MV-4-11 (cell line): Measurements from ENCODE around the gene TLK1.

Experiments used
- DNase-seq: peaks from one replicate; lab custom pipeline; 2025; lab: John Stamatoyannopoulos, UW

TLK1 gene

DNA sequence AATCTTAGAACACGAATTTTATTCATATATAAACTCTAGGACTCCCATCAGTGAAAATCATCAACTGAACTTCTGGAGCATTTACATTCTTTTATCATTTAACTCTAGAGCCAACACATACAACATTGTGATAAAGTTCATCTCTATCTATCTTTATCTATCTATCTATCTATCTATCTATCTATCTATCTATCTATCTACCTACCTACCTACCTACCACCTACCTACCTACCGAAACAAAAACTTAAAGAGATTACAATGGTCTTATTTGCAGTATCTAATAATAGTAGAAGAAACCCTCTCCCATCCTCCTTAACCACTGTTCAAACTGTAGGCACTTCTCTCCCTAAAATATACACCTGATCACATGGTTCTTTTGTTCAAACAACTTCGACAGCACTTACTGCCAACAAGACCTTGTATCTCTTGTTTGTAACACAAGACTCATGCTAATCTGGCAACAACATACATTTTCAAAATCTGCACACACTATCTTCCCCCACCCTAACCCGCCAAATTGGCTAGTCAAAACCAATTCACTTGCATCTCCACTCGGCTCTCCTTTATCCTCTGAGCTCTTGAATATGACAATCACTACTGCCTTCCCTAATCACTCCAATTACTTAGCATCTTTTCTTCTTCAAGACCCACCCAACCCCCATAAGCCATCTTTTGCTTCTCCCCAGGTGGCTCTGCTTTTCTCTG lies 162.6 kb downstream of the TLK1 start:
- DNase-seq = no peak

DNA sequence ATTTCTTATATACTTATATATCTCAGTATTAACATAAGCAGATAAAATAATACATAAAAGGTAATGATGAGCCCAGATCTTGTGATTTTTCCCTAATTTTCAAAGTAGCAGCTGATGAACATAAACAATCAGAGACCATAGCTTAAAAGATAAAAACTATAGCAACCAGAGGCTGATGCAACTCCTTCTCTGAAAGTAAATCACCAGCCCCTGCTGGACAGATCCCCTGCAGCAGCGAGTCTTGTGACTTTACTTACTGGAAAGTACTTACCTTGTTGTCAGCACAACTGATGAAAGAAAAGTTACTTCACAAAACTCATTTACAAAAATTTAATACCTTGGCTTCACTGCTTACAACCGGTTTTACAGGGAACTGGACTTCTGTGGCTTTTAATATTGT lies 164.4 kb downstream of the TLK1 start:
- no peak for DNase-seq

- no peak for DNase-seq
Observed at GRCh38 chr2:170991398-170992182, 169.1 kb downstream of the TLK1 start.

GRCh38 chr2:170986566-170987258 lies 174.0 kb downstream of the TLK1 start:
- DNase-seq = no peak

GRCh38 chr2:170985407-170985806 lies 175.3 kb downstream of the TLK1 start:
- no peak for DNase-seq

DNA sequence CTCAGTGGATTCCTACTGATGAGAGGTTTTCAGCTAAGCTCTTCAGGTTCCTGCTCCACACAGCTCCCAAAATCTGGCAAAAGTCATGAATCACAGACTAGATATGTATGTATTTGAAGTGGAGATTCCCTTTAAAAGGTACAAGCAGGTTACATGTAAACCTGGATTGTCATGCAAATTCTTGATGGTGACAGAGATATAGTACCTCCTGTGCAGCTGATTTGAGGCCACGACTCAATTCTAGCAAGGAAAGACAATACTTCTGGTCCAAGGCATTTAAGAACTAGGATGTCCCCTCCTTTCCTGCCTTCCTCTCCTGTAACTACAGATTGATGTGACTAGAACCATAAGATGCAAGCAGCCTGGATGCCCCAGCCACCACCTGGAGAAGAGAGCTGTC lies 176.6 kb downstream of the TLK1 start:
- no peak for DNase-seq

DNA sequence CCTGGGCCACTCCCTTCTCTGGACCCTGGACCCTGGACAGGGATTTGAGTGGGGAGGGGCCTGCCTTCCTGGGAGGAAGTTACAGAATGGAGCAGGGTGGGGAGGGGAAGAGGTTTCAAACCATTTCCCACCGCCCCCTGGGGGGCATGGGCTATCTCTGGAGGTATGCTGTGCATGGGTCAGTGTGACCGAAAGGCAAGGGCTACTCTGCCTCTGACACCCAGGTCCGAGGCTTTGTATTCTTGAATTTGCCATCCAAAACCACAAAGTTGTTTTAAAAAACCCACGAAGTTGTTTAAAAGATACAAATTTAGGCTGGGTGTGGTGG lies 184.8 kb downstream of the TLK1 start:
- no peak for DNase-seq

- DNase-seq = no peak
Observed at GRCh38 chr2:170975127-170975942, 185.4 kb downstream of the TLK1 start.

DNA sequence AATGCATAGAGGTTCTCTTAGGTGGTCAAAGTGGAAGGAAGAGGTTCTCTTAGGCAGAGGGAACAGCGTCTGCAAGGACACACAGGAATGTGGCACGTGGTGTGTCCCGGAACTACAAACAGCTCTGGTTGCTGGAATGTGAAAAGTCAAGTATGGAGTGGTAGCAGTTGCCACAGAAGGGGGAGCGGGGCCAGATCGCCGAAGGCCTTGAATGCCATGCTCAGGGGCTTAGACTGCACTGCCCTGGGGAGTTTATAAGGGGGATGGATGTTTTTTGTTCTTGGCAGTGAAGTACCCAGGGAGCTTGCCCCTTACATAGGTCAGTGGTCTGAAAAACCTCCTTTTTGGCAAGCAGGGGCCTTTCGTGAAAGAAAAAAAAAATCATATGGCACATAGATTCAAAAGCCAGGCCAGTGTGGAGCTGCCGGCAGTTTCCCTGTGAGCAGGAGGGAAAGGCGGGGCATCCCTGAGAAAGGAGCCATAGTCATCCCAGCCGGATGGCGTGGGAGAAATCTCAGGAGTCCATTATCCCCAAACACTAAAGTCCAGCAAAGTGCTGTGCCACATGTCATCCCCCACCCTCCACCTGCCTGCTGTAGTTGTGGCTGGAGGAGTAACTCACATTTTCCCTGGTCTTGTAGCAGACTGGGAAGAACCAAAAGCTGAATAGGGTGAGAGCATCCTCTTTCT lies 186.2 kb downstream of the TLK1 start:
- no peak for DNase-seq

DNA sequence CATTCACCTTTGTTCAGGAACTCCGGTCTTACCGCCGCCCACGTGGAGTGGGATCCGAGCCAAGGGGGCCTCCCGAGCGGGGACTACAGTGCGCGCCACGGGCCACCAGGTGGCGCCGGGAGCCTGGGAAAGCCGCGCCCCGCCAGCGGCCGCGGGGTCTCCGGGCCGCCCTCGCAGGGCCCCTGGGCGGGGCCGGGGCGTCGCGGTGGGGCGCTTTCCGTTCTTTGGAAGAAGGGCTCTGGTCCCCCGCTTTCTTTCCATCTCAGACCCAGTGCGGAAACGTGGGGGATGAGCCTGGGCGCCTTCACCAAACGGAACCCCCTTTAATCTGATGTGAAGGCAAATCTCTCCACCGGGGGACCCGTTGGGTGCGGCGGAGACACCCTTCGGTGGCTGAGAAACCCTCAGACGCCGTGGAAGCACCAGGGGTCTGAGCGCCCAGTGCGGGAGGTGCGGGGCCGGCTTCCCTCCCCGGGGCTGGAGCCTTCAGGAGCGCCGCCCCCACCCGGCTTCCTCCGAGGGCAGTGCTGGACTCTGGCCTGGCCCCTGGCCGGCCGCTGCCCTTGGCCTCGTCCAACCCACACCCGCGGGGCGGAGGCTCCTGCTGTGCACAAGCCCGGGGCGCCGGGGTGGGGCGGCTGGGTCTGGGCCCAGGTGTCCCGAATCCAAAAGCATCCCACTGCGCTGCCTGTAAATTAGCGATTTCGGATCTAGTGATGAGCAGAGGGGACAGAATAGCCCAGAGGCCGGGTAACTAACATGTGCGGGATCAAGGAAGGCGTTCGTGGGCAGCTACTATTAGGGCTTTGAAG lies 187.0 kb downstream of the TLK1 start:
- DNase-seq = peak; percentile 53

DNA sequence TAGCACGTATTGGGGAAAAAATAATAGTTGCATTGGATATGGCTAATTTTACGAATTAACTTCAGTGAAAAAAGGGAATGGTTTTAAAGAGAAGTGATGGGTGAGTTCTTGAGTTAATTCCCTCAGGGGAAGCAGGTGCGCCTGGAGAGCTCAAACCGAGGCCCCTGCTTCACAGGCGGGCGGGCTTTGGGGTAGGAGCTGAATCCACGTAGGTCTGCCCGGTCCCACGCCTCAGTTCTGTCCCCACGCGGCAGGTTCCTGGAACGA lies 187.5 kb downstream of the TLK1 start:
- no peak for DNase-seq

DNA sequence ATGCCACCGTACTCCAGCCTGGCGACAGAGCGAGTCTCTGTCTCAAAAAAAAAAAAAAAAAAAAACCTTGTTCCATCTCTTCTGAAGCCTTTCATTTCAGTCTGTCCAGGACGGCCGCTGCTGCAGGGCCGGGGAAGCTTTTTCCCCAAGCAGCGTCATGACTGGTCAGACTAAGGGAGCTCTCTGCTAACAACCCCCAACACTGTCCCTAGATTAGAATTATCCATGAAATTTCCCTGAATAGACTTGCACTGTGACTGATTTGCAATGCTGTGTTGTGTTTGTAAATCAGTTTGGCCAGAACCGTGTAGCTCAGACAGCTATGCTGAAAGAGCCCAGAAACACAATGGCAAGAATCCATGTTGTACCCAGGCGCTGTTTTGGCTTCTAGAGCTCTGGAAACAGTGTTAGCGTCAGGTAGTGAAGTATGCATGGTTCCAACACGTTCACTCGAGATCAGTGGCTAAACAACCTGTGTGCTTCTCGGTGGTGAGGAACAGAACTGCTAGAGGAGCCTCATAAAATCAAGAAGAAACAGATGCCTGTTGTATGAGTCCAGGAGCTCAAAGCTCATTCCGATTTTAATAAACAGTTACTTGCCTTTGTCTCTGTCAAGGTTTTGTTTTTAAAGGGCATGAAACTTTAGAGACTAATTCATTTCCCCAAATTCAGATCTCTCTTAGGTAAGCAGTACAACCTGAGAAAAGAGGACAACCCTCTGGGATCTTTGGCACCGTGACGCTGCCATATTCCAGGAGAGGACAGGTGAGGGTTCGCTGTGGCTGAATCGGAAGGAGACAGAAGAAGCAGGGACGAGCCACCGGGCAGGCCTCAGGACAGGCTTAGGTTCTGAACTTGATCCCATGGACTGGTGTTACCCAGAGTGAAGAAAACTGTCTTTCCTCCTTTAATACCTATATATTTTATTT lies 188.1 kb downstream of the TLK1 start:
- no peak for DNase-seq

- DNase-seq = no peak
Observed at GRCh38 chr2:170971071-170971470, 189.6 kb downstream of the TLK1 start.

DNA sequence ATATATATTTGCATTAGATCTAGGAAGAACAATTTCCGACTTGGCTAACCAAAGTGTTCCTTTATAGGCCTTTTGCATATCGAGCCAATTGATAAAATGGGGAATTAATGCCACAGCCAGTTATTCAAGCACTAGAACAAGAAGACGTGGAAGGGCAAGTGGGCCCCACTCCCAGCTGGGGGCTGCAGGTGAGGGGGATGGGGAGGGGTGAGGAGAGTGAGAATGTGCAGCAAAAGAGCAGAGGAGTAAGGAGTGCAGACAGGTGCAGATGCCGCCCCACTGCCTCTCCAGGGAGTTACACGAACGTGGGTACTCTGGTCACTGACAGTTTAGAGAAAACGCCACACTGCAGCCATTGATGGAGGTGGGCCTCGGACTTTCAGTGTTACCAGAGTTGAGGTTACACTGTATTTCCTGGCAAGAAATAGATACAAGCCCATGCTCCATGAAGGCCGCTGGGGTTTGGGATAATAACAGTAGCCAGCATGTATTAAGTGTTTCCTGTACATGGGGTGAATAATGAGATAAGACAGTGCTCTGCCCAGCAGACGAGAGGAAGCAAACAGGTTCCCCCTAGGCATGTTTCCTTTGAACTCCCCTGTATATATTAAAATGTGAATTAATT lies 190.7 kb downstream of the TLK1 start:
- no peak for DNase-seq

GRCh38 chr2:170969030-170969429 lies 191.7 kb downstream of the TLK1 start:
- DNase-seq = no peak

DNA sequence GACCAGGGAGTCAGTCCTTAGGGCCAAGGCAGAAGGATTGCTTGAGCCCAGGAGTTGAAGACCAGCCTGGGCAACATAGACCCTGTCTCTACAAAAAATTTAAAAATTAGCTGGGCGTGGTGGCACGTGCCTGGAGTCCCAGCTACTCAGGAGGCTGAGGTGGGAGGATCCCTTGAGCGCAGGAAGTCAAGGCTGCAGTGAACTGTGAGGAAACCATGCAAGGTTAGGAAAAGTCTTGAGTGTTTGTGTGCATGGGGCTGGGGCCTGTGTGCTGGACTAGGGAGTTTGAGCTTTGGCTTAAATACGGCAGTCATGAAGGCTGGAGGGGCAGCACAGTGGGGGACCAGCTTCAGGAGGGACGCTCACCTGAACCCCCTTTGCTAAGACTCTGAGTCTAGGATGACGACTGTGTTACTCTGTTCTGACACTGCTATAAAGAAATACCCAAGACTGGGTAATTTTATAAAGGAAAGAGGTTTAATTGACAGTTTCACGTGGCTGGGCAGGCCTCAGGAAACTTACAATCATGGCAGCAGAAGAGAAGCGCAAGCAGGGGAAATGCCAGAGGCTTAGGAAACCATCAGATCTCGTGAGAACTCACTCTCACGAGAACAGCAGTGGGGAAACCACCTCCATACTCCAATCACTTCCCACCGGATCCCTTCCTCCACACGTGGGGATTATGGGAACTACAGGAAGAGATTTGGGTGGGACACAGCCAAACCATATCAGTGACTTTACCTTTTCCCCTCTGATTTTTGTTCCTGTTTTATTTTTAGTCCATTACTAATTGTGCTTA lies 192.3 kb downstream of the TLK1 start:
- DNase-seq = no peak

GRCh38 chr2:170967553-170967952 lies 193.1 kb downstream of the TLK1 start:
- DNase-seq = no peak

- peak; percentile 6 for DNase-seq
Observed at GRCh38 chr2:170966648-170967396, 193.9 kb downstream of the TLK1 start.
